CD4-positive, alpha-beta T cell treated with Interleukin-12 subunit alpha and Interleukin-12 subunit beta, for 1 hour (primary cell): Measurements from ENCODE around the gene MAP4K1.
"Not testable (repeated sequence)": the region's sequence is repeated elsewhere in the genome, so short reads cannot be mapped to it uniquely, and the experiment has no call there.

Source experiments
- DNase-seq: peaks from one replicate; pipeline ENCODE4 v3.0.0-alpha.2; 2020

The MAP4K1 gene

DNA sequence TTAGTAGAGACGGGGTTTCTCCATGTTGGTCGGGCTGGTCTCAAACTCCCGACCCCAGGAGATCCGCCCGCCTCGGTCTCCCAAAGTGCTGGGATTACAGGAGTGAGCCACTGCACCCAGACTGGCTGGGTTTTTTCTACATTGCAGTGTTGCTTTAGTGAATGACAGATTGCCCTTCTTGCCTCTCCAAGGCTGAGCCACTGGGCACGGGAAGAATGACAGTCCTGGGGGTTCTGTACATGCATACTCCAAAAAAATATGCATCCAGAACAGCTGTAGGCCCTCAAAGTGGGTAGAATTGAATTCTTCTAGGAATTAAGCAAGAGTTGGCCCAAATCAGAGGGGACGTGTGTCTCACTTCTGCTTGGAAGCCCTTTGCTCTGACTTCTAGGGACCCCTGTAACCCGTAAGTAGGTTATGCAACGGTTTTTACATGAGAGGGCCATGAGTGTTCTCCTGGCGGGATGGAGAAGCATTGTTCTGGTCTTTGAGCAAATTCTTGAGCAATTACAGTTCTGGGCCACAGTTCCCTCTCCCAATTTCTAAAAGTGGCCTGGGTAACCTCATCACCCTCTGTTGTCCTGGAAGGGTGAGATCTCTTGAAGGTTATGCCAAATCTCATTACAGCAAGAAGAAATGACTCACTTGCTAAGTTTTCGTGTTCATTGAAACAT is 33.3 kb upstream of the MAP4K1 start:
- DNase-seq: no peak

- no peak for DNase-seq
Observed at GRCh38 chr19:38650172-38650775, 32.5 kb upstream of the MAP4K1 start.

DNA sequence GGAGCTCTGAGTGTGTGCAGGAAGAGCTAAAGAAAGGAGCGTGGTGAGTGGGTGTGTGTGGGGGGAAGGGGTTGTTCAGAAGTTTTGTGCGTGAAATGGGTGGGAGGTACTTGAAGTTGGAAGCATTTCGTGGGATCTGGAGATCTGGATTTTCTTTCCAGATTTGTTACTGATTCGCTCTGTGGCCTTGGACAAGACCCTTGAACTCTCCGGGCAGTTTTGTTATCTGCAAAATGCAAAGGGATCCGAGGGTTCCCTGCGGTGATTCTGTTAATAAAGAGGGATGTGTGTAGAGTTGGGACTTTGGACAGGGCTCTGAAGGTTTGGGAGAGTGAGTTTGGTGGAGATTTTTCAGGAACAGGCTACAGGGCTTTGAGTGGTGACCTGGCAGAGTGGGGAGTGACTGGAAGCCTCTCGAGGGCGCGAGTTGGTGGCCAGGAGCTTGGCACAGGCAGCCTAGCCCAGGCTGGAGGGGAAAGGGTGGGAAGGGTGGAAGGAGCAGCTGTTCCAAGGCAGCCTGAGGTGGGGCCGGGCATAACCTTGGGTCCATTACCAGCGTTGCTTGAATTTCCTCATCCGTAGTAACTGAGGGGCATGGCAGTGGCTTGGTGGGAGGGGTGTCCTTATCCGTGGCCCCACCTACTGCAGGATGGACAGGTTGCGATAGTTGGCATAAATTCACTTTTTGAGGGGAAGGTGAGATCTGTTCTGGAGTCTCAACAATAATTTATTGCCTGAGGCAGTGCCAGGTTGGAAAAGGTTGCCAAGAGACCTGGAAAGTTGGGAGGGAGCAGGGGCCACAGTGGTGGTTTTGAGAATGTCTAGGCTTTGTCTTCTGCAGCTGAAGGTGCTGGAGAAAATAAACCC is 31.8 kb upstream of the MAP4K1 start:
- DNase-seq: no peak

- no peak for DNase-seq
Observed at GRCh38 chr19:38648769-38649304, 31.1 kb upstream of the MAP4K1 start.

- no peak for DNase-seq
Observed at GRCh38 chr19:38647966-38648768, 30.4 kb upstream of the MAP4K1 start.

- DNase-seq: peak; percentile 100
Observed at GRCh38 chr19:38647368-38647965, 29.7 kb upstream of the MAP4K1 start, which contains the start of gene ACTN4. TSS of gene ACTN4 (plus strand) at chr19:38647649. CDS start at chr19:38647746, 97 bp downstream.

DNA sequence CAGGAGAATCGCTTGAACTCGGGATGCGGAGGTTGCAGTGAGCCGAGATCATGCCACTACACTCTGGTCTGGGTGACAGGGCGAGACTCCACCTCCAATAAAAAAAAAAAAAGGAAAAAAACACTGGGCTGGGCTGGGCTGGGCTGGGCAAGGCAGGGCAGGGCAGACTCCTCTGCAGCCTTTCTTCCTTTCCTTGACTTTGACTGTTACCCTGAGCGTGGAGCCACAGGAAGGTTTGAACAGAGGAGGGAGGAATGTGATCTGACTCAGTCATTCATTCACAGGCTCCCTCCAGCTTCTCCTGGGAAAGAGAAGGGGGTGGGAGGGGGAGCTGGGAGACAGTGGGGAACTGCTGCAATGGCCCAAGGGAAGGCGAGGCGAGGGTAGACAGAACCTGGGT is 27.0 kb upstream of the MAP4K1 start:
- no peak for DNase-seq

DNA sequence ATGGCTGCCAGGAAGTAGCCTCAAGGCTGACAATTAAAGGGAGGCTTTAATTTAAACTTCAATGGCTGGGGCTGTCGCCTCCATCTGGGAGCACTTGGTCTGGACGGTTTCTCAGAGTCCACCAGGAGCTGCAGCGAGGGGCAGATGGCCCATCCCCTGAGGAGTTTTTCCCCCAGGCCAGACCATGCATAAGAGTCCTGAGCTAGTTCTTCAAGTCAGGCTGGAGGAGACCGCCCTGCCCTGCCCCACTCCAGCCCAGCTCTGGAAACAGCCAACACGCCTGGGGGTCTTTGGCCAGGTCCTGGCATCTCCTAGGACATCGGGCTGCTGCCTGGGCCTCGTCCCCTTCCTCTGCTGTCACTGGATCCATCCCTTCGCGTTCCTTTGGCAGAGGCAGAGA is 24.4 kb upstream of the MAP4K1 start:
- DNase-seq: no peak

- DNase-seq: no peak
Observed at GRCh38 chr19:38640368-38640767, 22.6 kb upstream of the MAP4K1 start.

GRCh38 chr19:38639679-38640078 is 21.9 kb upstream of the MAP4K1 start:
- DNase-seq: no peak

- no peak for DNase-seq
Observed at GRCh38 chr19:38638461-38638860, 20.7 kb upstream of the MAP4K1 start.

DNA sequence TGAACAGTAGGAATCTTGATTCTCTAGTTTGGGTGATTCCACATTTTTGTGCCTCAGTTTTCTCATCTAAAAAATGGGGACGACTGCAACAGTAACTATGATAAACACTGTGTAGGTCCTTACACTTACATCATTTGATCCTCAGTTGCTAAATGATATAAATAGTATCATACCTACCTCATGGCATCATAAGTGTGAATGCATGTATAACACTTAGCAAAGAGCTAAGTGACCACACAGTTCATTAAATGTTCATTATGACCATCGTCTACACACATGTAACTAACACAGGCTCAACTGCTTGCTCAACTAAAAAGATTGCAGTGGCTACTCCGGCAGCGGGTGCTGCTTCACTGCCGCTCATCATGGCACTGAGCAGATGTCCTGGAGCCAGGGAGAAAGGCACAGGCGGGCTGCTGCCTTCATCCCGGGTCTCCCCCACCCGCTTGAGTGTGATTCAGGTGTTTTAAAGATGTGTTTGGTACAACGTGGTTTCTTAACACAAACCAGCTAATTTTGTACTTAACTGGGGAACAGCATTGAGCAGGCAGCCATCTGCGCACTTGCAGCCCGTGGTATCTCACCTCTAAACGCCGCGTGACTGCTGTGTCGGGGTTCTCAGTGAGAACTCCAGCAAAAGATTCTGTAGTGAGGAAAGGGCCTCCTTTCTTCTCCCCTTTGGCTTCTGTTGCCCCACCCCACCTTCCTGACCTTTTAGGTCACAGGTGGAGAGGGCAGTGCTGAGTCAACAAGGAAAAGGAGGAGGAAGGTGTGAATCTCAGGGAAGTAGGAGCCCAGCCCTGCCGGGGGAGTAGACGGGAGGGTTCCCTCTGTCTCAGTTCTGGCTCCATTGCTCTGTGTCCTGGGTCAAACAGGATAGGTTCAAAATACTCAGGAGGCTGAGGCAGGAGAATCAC is 18.0 kb upstream of the MAP4K1 start:
- DNase-seq: no peak

GRCh38 chr19:38634757-38635482 is 17.2 kb upstream of the MAP4K1 start:
- peak; percentile 78 for DNase-seq

- DNase-seq: no peak
Observed at GRCh38 chr19:38632476-38633213, 14.9 kb upstream of the MAP4K1 start.

GRCh38 chr19:38631811-38632475 is 14.2 kb upstream of the MAP4K1 start:
- not testable (repeated sequence) for DNase-seq

DNA sequence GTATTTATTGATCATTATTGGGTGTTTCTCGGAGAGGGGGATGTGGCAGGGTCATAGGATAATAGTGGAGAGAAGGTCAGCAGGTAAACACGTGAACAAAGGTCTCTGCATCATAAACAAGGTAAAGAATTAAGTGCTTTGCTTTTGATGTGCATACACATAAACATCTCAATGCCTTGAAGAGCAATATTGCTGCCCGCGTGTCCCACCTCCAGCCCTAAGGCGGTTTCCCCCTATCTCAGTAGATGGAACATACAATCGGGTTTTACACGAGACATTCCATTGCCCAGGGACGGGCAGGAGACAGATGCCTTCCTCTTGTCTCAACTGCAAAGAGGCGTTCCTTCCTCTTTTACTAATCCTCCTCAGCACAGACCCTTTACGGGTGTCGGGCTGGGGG is 13.5 kb upstream of the MAP4K1 start:
- not testable (repeated sequence) for DNase-seq

GRCh38 chr19:38629568-38629967 is 11.8 kb upstream of the MAP4K1 start:
- no peak for DNase-seq

- DNase-seq: no peak
Observed at GRCh38 chr19:38626401-38626800, 8.6 kb upstream of the MAP4K1 start.

DNA sequence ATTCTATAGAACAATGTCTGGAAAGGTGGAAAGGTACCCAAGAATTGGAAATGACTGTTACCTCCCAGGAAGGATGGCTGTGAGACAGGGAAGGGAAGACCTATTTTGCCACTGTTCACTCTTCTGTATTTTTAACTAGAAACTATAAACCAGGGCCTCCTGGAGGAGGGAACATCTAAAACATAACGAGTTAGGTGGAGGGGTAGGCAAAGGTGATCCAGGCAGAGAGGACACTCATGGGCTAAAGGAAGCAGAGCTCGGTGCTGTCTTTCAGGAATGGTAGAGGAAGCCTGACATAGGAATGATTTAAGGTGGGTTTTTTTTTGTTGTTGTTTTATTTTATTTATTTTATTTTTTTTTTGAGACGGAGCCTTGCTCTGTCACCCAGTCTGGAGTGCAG is 7.1 kb upstream of the MAP4K1 start:
- no peak for DNase-seq
